ENCODE data around the gene TRIM42.

Gene TRIM42

DNA sequence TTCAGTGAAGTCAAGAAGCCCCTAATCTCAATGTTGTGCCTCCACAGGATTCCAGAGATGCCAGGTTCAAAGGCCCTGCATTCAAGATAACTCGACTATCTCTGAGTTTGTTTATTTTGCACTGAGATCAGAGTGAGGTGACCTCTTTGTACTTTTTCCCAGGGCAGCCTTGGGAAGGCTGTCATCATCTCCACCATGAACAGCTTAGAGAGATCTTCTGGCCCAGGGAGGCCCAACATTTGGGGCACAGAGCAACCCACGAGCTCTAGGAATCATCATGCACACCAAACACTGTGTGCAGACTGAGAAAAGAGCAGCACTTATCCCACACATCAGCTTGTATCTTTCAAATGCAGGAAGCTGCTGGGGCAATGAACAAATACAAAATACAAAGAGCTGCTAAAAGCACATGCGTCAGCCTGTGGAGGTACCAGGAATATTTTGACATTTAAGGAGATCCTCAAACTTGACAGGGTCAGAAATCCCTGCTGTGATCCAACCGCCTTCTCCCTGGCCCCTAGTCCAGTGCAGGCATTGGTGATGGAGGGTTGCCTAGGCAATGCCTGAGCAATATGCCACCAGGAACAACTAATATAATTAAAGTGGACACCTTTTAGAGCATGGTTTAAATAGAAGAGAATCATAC lies 33.6 kb downstream of the TRIM42 start:
- DNase-seq, result no peak

GRCh38 chr3:140712301-140712700 lies 34.4 kb downstream of the TRIM42 start:
- DNase-seq, result no peak

GRCh38 chr3:140715035-140715434 lies 37.2 kb downstream of the TRIM42 start:
- DNase-seq, result peak; percentile 73

GRCh38 chr3:140717921-140718320 lies 40.1 kb downstream of the TRIM42 start:
- DNase-seq, result no peak

- DNase-seq, result no peak
Observed at GRCh38 chr3:140719841-140720614, 42.2 kb downstream of the TRIM42 start.

GRCh38 chr3:140723576-140723975 lies 45.7 kb downstream of the TRIM42 start:
- no peak for DNase-seq

GRCh38 chr3:140724856-140725812 lies 47.3 kb downstream of the TRIM42 start:
- DNase-seq, result peak; percentile 70

DNA sequence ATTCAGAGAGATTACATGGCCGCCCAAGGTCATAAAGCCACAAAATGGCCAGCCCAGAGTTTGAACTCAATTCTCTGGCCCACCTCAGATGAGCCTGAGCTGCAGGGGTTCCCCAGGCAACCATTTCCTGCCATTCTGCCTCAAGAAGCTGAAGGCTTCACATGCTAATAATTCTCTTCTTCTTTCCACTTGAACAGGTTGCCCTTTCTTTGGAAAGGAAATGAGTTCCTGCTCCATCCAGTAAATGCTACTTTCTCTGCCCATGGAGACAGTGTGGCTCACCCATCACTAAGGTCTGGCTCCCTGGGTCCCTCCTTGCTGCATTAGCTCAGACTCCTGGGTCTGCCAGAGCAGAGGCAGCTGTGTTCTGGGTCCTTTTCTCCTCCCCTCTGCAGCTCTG lies 48.2 kb downstream of the TRIM42 start:
- no peak for DNase-seq

DNA sequence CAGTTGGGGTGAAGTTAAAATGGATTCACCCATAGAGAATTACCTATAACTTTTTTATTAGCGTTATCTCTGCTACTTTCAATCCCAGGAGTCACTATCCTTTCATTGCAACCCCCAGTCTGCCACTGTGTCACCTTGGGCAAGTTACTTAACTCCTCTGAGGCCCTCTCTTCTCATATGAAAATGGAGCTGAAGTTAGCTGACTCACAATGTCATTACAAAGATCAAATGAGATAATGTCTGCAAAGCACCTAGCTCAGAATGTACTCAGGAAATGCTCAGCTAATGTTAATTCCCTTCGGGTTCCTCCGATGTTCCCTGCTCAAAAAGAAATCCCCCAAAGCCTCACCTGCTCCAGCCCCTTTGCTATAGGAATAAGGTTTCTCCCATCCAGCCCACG lies 50.0 kb downstream of the TRIM42 start:
- DNase-seq, result peak; percentile 34

GRCh38 chr3:140731440-140732119 lies 53.7 kb downstream of the TRIM42 start:
- DNase-seq, result no peak

- DNase-seq, result no peak
Observed at GRCh38 chr3:140733623-140734022, 55.8 kb downstream of the TRIM42 start.

- DNase-seq, result peak; percentile 63
Observed at GRCh38 chr3:140736863-140737460, 59.1 kb downstream of the TRIM42 start.

GRCh38 chr3:140742116-140742515 lies 64.3 kb downstream of the TRIM42 start:
- DNase-seq, result no peak

- DNase-seq, result no peak
Observed at GRCh38 chr3:140748171-140748570, 70.3 kb downstream of the TRIM42 start.

DNA sequence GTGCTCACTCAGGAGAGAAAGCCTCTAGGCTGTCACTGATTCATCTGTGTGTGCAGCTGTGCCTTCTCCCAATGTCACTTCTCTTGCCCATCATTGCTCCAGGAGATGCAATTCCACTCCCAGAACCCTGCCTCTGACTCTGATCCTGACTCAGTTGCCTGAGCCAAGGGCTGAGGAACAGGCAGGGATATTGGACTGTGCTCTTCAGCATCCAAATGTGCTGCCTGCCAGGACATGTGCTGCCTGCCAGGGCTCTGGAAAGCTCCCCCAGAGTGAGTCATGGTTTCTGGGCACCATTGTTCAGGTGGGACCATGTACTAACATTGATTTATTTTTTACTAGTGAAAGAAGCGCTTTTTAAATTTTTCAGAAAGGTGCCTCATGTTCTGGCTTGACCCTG lies 71.0 kb downstream of the TRIM42 start:
- no peak for DNase-seq
